Thymus (tissue), 11 donors: ENCODE measurements around the gene DCHS2. TPM values are rescaled to one million over a fixed set of nuclear protein-coding genes. Genes with fewer than 3 reads are reported as not detected.

Source experiments
- DNase-seq, 9 donors: peaks; one replicate each; pipeline ENCODE4 v3.0.0-alpha.2; 2013; ENCODE audit warnings: low spot score in 9 of 9, low read depth in 6 of 9, missing footprints in 1 of 9
- H3K27ac ChIP-seq, 2 donors: one replicate each; pipeline ENCODE4 v1.5.1; 2013; ENCODE audit warnings: control low read depth in 1 of 2, low read depth in 1 of 2, low read length in 1 of 2, mild to moderate bottlenecking in 1 of 2, moderate library complexity in 1 of 2
- H3K27me3 ChIP-seq, 2 donors: one replicate each; pipeline ENCODE4 v1.5.1; 2013; ENCODE audit warnings: low read length in 1 of 2; ENCODE audit not compliant: control insufficient read depth in 2 of 2, insufficient read depth in 1 of 2
- H3K36me3 ChIP-seq, 2 donors: one replicate each; pipeline ENCODE4 v1.5.1; 2013; ENCODE audit warnings: low read length in 1 of 2, mild to moderate bottlenecking in 1 of 2, moderate library complexity in 1 of 2; ENCODE audit not compliant: control insufficient read depth in 2 of 2, insufficient read depth in 2 of 2
- H3K4me1 ChIP-seq, 2 donors: one replicate each; pipeline ENCODE4 v1.5.1; 2013; ENCODE audit warnings: low read length in 2 of 2; ENCODE audit not compliant: control insufficient read depth in 2 of 2, insufficient read depth in 2 of 2
- H3K4me3 ChIP-seq, 2 donors: one replicate each; pipeline ENCODE4 v1.5.1; 2013; ENCODE audit warnings: low read length in 2 of 2, control low read depth in 1 of 2, mild to moderate bottlenecking in 1 of 2
- H3K9me3 ChIP-seq, 2 donors: one replicate each; pipeline ENCODE4 v1.5.1; 2013; ENCODE audit warnings: low read length in 1 of 2, mild to moderate bottlenecking in 1 of 2; ENCODE audit not compliant: control insufficient read depth in 2 of 2, insufficient read depth in 1 of 2
- WGBS: extraction: QIAGEN DNeasy Blood & Tissue Kit; methylation state at CpG from one replicate; pipeline ENCODE4 v1.1.7; 2013; 5-methylcytosine and 5-hydroxymethylcytosine counted together
- polyA plus RNA-seq: library from polyadenylated mRNA; stranded (reverse); fragments of 200-250 nt; gene quantifications from one replicate; pipeline ENCODE4 v1.2.3, GENCODE V29; 2013
- total RNA-seq: library from RNA; stranded (reverse); fragments of 120-200 nt; gene quantifications from one replicate; pipeline ENCODE4 v1.2.4, GENCODE V29; 2013
- donor health status: healthy.

DCHS2 gene
- total and polyA plus RNA-seq, 2 donors = 0.07 to 0.19 TPM

- no peaks in the 10 kb centered on the region for H3K27me3 ChIP-seq
- H3K36me3 ChIP-seq = no peaks in the 10 kb centered on the region
- no peak for DNase-seq
- no peaks in the 10 kb centered on the region for H3K4me1 ChIP-seq
- no peak overlapping the region for H3K27ac ChIP-seq
- no peaks in the 10 kb centered on the region for H3K9me3 ChIP-seq
- WGBS = 82% methylated on average over 4 of the region's 4 CpGs
- no peak overlapping the region for H3K4me3 ChIP-seq
Measured at GRCh38 chr4:154294652-154295350, 196.8 kb downstream of the DCHS2 start.

- Histone ChIP-seq H3K4me1 (no peaks in the 10 kb centered on the region), H3K4me3 (no peak overlapping the region), H3K27me3 (no peaks in the 10 kb centered on the region), H3K9me3 (no peaks in the 10 kb centered on the region), H3K27ac (no peak overlapping the region), H3K36me3 (no peaks in the 10 kb centered on the region)
- DNase-seq = no peak
- 89% methylated on average over 9 of the region's 9 CpGs for WGBS
Measured at GRCh38 chr4:154293427-154293826, 198.2 kb downstream of the DCHS2 start.

GRCh38 chr4:154292589-154292988, 199.0 kb downstream of the DCHS2 start:
- Histone ChIP-seq H3K36me3 (no peaks in the 10 kb centered on the region), H3K4me1 (no peaks in the 10 kb centered on the region), H3K27me3 (no peaks in the 10 kb centered on the region), H3K27ac (no peak overlapping the region), H3K4me3 (no peak overlapping the region), H3K9me3 (no peaks in the 10 kb centered on the region)
- no peak for DNase-seq
- WGBS = 95% methylated on average over 2 of the region's 2 CpGs

GRCh38 chr4:154277172-154277571, 214.4 kb downstream of the DCHS2 start:
- Histone ChIP-seq H3K36me3 (no peaks in the 10 kb centered on the region), H3K27me3 (no peaks in the 10 kb centered on the region), H3K4me1 (no peaks in the 10 kb centered on the region), H3K9me3 (no peaks in the 10 kb centered on the region), H3K27ac (no peak overlapping the region), H3K4me3 (no peak overlapping the region)
- WGBS = 72% methylated on average over 2 of the region's 2 CpGs
- DNase-seq = no peak

- WGBS = 83% methylated on average over 1 of the region's 1 CpG
- no peaks in the 10 kb centered on the region for H3K27me3 ChIP-seq
- no peak for DNase-seq
- H3K36me3 ChIP-seq = no peaks in the 10 kb centered on the region
- no peaks in the 10 kb centered on the region for H3K9me3 ChIP-seq
- H3K4me3 ChIP-seq = no peak overlapping the region
- no peak overlapping the region for H3K27ac ChIP-seq
- H3K4me1 ChIP-seq = no peaks in the 10 kb centered on the region
Measured at GRCh38 chr4:154276496-154276895, 215.1 kb downstream of the DCHS2 start.

GRCh38 chr4:154254999-154255398, 236.6 kb downstream of the DCHS2 start:
- Histone ChIP-seq H3K27me3 (no peaks in the 10 kb centered on the region), H3K36me3 (no peaks in the 10 kb centered on the region), H3K4me3 (no peak overlapping the region), H3K9me3 (no peaks in the 10 kb centered on the region), H3K27ac (no peak overlapping the region), H3K4me1 (no peaks in the 10 kb centered on the region)
- no peak for DNase-seq
- WGBS = 46% methylated on average over 4 of the region's 4 CpGs

- no peak for DNase-seq
- WGBS = 88% methylated on average over 4 of the region's 4 CpGs
Measured at GRCh38 chr4:154234576-154234975, 257.0 kb downstream of the DCHS2 start.

GRCh38 chr4:154231806-154232478, 259.7 kb downstream of the DCHS2 start:
- Histone ChIP-seq H3K27me3 (no peaks in the 10 kb centered on the region), H3K4me3 (no peak overlapping the region), H3K4me1 (no peaks in the 10 kb centered on the region), H3K36me3 (no peaks in the 10 kb centered on the region), H3K9me3 (no peaks in the 10 kb centered on the region), H3K27ac (no peak overlapping the region)
- DNase-seq = no peak
- 77% methylated on average over 2 of the region's 2 CpGs for WGBS

More at GRCh38 chr4:154234576-154234975, 257.0 kb downstream of the DCHS2 start:
- no peaks in the 10 kb centered on the region for H3K27me3 ChIP-seq
- no peak overlapping the region for H3K4me3 ChIP-seq
- no peaks in the 10 kb centered on the region for H3K4me1 ChIP-seq
- no peaks in the 10 kb centered on the region for H3K36me3 ChIP-seq
- H3K27ac ChIP-seq = no peak overlapping the region
- H3K9me3 ChIP-seq = no peaks in the 10 kb centered on the region

- Histone ChIP-seq H3K4me1 (no peaks in the 10 kb centered on the region), H3K27ac (no peak overlapping the region), H3K27me3 (no peaks in the 10 kb centered on the region), H3K9me3 (no peaks in the 10 kb centered on the region), H3K4me3 (no peak overlapping the region), H3K36me3 (no peaks in the 10 kb centered on the region)
- DNase-seq = no peak
- whole genome bisulfite sequencing = 91% methylated on average over 3 of the region's 3 CpGs
Measured at GRCh38 chr4:154230723-154231122, 260.9 kb downstream of the DCHS2 start.
